Activated naive CD4-positive, alpha-beta T cell treated with anti-CD3 and anti-CD28 coated beads, Interleukin-2, amount 50 U/mL, for 24 hours (primary cell): ENCODE measurements around the gene CD300LG.

ENCODE experiments used
- H3K27ac Mint-ChIP-seq: one replicate; pipeline ENCODE4 v1.8.0; 2021; ENCODE audit warnings: mild to moderate bottlenecking, mixed read lengths
- H3K27me3 Mint-ChIP-seq: one replicate; pipeline ENCODE4 v1.8.0; 2021; ENCODE audit warnings: mixed read lengths
- H3K36me3 Mint-ChIP-seq: one replicate; pipeline ENCODE4 v1.8.0; 2021; ENCODE audit warnings: mixed read lengths
- H3K4me1 Mint-ChIP-seq: one replicate; pipeline ENCODE4 v1.8.0; 2021; ENCODE audit warnings: mixed read lengths
- H3K4me3 Mint-ChIP-seq: one replicate; pipeline ENCODE4 v1.8.0; 2021; ENCODE audit warnings: mild to moderate bottlenecking, mixed read lengths
- H3K9me3 Mint-ChIP-seq: one replicate; pipeline ENCODE4 v1.8.0; 2021; ENCODE audit warnings: mixed read lengths

Gene CD300LG

GRCh38 chr17:43900183-43900857 lies 53.3 kb downstream of the CD300LG start:
- Mint-ChIP-seq H3K36me3 (peaks cover 3% of the 10 kb centered on the region), H3K4me3 (peak overlapping the region; percentile 83), H3K27ac (no peak overlapping the region), H3K9me3 (no peaks in the 10 kb centered on the region), H3K4me1 (peaks cover 9% of the 10 kb centered on the region), H3K27me3 (no peaks in the 10 kb centered on the region)

GRCh38 chr17:43900858-43901754 lies 54.1 kb downstream of the CD300LG start:
- no peaks in the 10 kb centered on the region for H3K27me3 Mint-ChIP-seq
- H3K9me3 Mint-ChIP-seq = no peaks in the 10 kb centered on the region

GRCh38 chr17:43901861-43902589 lies 55.0 kb downstream of the CD300LG start:
- H3K4me3 Mint-ChIP-seq = no peak overlapping the region
- H3K36me3 Mint-ChIP-seq = no peaks in the 10 kb centered on the region
- H3K27me3 Mint-ChIP-seq = peaks cover 2% of the 10 kb centered on the region
- no peaks in the 10 kb centered on the region for H3K9me3 Mint-ChIP-seq
- H3K4me1 Mint-ChIP-seq = peaks cover 18% of the 10 kb centered on the region
- H3K27ac Mint-ChIP-seq = no peak overlapping the region

More at GRCh38 chr17:43900858-43901754, 54.1 kb downstream of the CD300LG start:
- Mint-ChIP-seq H3K4me3 (peak overlapping the region; percentile 83), H3K27ac (no peak overlapping the region), H3K4me1 (peaks cover 9% of the 10 kb centered on the region), H3K36me3 (peaks cover 3% of the 10 kb centered on the region)

- Mint-ChIP-seq H3K36me3 (no peaks in the 10 kb centered on the region), H3K27ac (no peak overlapping the region), H3K4me1 (peaks cover 15% of the 10 kb centered on the region), H3K9me3 (no peaks in the 10 kb centered on the region), H3K4me3 (no peak overlapping the region), H3K27me3 (peaks cover 2% of the 10 kb centered on the region)
Observed at GRCh38 chr17:43905400-43905984, 58.5 kb downstream of the CD300LG start.

- Mint-ChIP-seq H3K36me3 (no peaks in the 10 kb centered on the region), H3K4me1 (peaks cover 15% of the 10 kb centered on the region), H3K27ac (no peak overlapping the region), H3K27me3 (peaks cover 2% of the 10 kb centered on the region), H3K4me3 (peak overlapping the region; percentile 85), H3K9me3 (no peaks in the 10 kb centered on the region)
Observed at GRCh38 chr17:43905985-43906852, 59.2 kb downstream of the CD300LG start.

- H3K27me3 Mint-ChIP-seq = peaks cover 2% of the 10 kb centered on the region
- H3K4me1 Mint-ChIP-seq = peaks cover 15% of the 10 kb centered on the region
- peak overlapping the region; percentile 85 for H3K4me3 Mint-ChIP-seq
- no peak overlapping the region for H3K27ac Mint-ChIP-seq
- H3K9me3 Mint-ChIP-seq = no peaks in the 10 kb centered on the region
- no peaks in the 10 kb centered on the region for H3K36me3 Mint-ChIP-seq
Observed at GRCh38 chr17:43906951-43907424, 60.0 kb downstream of the CD300LG start.

GRCh38 chr17:43907425-43907981 lies 60.5 kb downstream of the CD300LG start, which contains the start of gene MPP2:
Gene MPP2 (minus strand): TSS chr17:43907536. CDS start chr17:43904460, 3,076 bp downstream.
- Mint-ChIP-seq H3K27me3 (peaks cover 2% of the 10 kb centered on the region), H3K4me1 (peaks cover 15% of the 10 kb centered on the region), H3K4me3 (peak within 1 kb of the TSS; percentile 85), H3K27ac (no peak within 1 kb of the TSS), H3K9me3 (no peaks in the 10 kb centered on the region), H3K36me3 (no peaks in the 10 kb centered on the region)

- H3K27me3 Mint-ChIP-seq = peaks cover 2% of the 10 kb centered on the region
Observed at GRCh38 chr17:43907998-43908721, 61.2 kb downstream of the CD300LG start.

GRCh38 chr17:43909537-43910231 lies 62.7 kb downstream of the CD300LG start:
- Mint-ChIP-seq H3K9me3 (no peaks in the 10 kb centered on the region), H3K4me3 (no peak overlapping the region), H3K27me3 (peaks cover 2% of the 10 kb centered on the region), H3K36me3 (no peaks in the 10 kb centered on the region), H3K4me1 (peaks cover 15% of the 10 kb centered on the region), H3K27ac (no peak overlapping the region)

More at GRCh38 chr17:43907998-43908721, 61.2 kb downstream of the CD300LG start:
- H3K36me3 Mint-ChIP-seq = no peaks in the 10 kb centered on the region
- H3K9me3 Mint-ChIP-seq = no peaks in the 10 kb centered on the region
- H3K4me1 Mint-ChIP-seq = peaks cover 15% of the 10 kb centered on the region
- H3K27ac Mint-ChIP-seq = no peak overlapping the region
- peak overlapping the region; percentile 85 for H3K4me3 Mint-ChIP-seq

- no peak overlapping the region for H3K27ac Mint-ChIP-seq
- no peaks in the 10 kb centered on the region for H3K9me3 Mint-ChIP-seq
- no peak overlapping the region for H3K4me3 Mint-ChIP-seq
- no peaks in the 10 kb centered on the region for H3K27me3 Mint-ChIP-seq
- H3K36me3 Mint-ChIP-seq = no peaks in the 10 kb centered on the region
- H3K4me1 Mint-ChIP-seq = peaks cover 13% of the 10 kb centered on the region
Observed at GRCh38 chr17:43911904-43912303, 64.9 kb downstream of the CD300LG start.

- no peaks in the 10 kb centered on the region for H3K36me3 Mint-ChIP-seq
- no peaks in the 10 kb centered on the region for H3K9me3 Mint-ChIP-seq
- no peaks in the 10 kb centered on the region for H3K27me3 Mint-ChIP-seq
- no peak overlapping the region for H3K4me3 Mint-ChIP-seq
- peaks cover 16% of the 10 kb centered on the region for H3K4me1 Mint-ChIP-seq
- H3K27ac Mint-ChIP-seq = no peak overlapping the region
Observed at GRCh38 chr17:43912635-43913304, 65.8 kb downstream of the CD300LG start.
